GM19193 (cell line): ENCODE data around the gene CCDC71L.

Experiments used
- POLR2A ChIP-seq: IDR thresholded peaks from 4 replicates; pipeline ENCODE4 v1.6.1; 2011; ENCODE audit not compliant: insufficient read depth, insufficient read length; ENCODE audit errors: extremely low read depth

CCDC71L gene

DNA sequence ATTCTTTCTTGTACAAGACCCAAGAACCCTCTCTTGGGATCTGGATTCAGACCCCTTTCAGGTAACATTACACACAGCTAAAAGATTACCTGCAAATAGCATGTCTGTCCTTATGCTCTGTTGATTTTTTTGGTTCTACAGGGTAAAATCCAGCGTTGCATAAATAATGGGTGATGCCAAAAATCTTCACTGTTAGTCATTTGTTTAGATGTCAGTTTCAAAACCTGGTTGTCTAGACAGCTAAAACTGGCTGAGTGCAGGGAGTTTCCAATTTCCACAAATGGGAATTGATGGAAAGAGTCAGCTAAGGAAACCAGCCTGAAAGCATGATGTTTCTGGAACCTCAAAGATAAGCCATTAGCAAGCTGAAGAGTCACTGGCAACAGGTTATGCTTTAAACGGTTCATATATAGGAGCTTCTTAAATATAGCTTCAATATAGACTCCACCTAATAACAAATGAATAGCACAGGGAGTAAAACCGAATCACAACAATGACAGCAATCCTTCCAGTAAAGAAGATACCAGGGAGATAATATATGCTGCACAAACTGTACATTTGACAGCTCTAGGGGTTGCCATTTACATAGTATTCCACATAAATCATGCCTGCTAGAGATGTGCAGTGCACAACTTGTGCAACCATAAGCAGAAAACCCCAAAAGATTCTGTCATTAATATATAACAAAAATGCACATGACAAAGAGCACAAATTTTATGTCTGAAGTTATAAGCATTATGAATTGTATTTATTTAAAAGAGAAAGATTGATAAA is 20.4 kb downstream of the CCDC71L start:
- TF ChIP-seq POLR2A, result no peak

DNA sequence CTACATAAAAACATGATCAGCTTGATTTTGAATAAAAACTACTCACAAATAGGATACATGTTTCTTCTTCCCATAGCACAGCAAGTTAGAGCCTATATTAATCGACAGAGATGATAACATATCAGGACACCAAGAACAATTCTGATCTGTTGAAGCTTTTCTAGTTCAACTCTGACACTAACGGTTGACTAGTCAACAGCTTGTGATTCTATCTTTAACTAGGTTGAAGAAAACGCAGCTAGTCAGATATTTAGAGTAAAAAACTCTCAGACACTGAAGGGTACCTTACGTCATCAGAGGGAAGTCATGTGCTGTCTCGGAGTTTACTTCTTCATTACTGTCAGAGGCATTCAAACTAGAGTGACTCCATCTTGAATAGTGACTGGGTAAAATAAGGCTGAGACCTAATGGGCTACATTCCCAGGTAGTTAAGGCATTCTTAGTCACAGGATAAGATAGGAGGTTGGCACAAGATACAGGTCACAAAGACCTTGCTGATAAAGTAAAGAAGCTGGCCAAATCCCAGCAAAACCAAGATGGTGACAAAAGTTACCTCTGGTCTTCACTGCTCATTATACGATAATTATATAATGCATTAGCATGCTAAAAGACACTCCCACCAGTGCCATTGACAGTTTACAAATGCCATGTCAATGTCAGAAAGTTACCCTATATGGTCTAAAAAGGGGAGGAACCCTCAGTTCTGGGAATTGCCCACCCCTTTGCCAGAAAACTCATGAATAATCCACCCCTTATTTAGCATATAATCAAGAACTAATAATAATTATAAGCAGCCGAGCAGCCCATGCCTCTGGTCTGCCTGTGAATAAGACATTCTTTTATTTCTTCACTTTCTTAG is 21.3 kb downstream of the CCDC71L start:
- TF ChIP-seq POLR2A, result no peak

- TF ChIP-seq POLR2A, result no peak
Measured at GRCh38 chr7:106635411-106635810, 25.5 kb downstream of the CCDC71L start.

- TF ChIP-seq POLR2A, result no peak
Measured at GRCh38 chr7:106634958-106635357, 26.0 kb downstream of the CCDC71L start.

- no peak for TF ChIP-seq POLR2A
Measured at GRCh38 chr7:106630648-106631047, 30.3 kb downstream of the CCDC71L start.

DNA sequence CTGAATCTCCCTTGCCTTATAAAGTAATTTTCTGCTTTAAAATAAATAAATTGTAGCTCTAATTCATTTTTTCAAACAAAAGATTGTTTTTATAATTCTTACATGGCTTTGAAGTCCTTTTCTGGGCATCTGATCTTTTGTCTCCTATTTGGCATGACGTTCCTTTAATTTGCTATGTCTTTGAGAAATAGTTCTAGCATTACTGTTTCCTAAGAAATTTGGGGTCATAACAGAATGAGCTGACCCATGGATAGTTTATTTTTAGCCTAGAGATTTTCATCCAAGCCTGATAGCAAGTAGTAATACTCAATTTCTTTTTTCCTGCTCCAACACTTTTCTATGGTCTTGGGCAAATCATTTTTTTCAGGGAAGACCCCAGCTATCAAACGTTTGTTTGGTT is 31.4 kb downstream of the CCDC71L start:
- TF ChIP-seq POLR2A, result no peak

DNA sequence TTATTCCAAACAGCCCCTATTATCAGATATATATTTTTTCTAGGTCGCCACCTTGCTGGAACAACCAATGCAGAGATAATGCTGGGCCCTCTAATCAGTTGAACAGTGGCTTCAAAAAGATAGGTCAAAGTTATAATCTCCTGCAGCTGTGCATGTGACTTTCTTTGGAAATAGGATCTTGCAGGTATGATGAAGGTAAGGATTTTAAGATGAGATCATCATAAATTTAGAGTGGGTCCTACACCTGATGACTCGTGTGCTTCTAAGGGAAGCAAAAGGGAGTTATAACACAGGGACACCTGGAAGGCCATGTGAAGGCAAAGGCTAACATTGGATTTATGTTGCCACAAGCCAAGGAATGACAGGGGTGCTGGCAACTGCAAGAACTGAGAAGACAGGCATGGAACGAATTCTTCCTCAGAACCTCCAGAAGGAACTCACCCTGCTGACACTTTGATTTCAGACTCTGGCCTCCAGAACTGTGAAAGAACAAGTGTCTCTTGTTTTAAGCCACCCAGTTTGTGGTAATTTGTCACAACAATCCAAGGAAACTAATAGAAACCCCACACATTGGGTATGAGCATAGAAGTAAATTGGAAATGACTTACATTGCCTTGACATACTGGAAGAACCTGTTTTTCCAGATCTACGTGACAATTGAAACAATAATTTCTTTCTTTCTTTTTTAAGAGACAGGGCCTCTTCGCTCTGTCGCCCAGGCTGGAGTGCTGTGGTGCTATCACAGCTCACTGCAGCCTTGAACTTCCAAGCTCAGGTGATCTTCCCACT is 34.4 kb downstream of the CCDC71L start:
- TF ChIP-seq POLR2A, result no peak

GRCh38 chr7:106625678-106626301 is 35.2 kb downstream of the CCDC71L start:
- TF ChIP-seq POLR2A, result no peak

DNA sequence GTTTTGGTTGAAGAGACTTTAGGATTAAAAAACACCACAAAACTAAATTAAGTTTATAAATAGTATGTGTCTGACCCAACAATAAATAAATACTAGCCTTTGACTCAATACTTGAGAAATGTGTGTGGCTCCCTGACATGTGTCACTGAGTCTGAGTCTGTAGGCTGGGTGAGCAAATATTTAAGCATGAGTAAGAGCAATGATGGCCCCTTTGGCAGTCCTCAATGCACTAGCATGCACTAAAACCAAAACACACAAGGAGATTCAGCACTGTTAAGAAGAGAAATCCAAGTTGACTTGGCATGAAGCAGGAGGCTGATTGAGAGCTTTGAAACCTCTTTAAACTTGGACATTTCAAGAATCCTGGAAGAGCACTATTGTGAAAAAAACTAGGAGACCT is 37.1 kb downstream of the CCDC71L start:
- no peak for TF ChIP-seq POLR2A

DNA sequence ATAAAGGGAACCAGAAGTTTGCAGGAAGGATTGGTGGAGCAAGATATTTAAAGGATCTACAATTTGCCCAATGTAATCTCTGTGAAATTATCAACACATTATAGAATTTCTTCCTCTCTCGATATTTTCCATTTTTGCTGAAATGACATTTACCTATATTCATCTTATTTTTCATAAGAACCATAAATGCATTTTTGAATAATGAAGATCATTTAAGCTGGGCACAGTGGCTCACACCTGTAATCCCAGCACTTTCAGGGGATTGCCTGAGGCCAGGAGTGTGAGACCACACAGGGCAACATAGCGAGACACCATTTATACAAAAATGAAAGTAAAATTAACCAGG is 37.7 kb downstream of the CCDC71L start:
- no peak for TF ChIP-seq POLR2A

DNA sequence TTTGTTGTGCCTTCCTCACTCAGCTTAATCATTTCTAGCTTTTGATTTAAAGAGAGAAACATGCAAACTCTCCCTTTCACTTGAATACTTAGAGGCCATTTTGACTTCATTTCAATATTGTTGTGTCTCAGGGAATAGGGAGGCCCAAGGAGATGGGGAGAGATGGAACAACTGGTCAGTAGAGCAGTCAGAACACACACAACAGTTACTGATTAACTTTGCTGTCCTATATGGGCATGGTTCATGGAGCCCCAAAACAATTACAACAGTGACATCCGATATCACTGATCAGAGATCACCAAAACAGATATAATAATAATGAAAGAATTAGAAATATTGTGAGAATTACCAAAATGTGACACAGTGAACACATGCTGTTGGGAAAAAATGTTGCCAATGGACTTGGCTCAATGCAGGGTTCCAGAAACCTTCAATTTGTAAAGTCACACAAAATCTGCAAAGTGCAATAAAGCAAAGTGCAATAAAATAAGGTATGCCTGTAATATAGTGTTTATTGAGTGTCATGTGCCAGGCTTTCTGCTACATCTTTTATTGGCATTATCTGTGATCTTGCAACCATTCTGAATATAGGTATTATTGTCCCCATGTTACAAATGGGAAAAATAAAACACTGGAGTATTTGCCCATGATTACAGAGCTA is 38.2 kb downstream of the CCDC71L start:
- no peak for TF ChIP-seq POLR2A

DNA sequence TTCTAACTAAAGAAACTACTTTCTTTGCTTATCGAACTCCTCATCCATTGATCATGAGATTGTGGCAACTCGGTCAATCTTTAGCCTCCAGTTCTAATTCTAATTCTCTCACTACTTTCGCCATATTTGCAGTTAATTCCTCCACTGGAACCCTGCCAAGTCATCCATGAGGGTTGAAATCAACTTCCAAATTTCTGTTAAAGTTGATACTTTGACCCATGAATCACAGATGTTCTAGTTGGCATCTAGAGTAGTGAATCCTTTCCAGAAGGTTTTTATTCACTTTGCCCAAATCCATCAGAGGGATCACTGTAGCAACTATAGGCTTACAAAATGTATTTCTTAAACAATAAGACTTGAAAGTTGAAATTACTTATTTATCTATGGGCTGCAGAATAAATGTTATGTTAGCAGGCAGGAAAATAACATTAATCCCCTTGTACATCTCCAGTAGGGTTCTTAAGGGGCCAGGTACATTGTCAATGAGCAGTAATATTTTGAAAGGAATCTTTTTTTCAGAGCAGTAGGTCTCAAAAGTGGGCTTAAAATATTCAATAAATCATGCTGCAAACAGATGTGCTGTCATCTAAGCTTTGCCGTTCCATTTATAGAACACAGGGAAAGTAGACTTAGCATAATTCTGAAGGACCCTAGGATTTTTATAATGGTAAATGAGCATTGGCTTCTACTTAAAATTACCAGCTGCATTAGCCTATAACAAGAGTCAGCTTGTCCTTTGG is 39.4 kb downstream of the CCDC71L start:
- no peak for TF ChIP-seq POLR2A

- TF ChIP-seq POLR2A, result no peak
Measured at GRCh38 chr7:106620676-106621075, 40.3 kb downstream of the CCDC71L start.

DNA sequence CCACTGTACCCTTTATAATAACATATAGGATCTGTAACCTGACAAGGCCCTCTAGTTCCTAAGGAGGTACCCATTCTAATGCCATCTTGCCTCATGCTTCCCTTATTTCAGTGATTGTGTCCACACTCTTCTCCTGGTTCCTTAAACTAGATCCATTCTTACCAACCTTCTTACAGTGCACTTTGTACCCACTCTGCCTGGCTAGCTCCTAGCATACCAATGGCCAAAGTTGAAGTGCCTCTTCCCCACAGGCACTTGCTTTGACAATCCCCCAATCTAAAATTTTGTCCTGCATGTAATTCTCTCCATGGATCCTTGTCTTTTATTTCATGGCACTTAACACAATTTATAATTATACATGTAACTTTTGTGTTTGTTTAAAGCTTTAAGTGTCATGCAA is 40.9 kb downstream of the CCDC71L start:
- TF ChIP-seq POLR2A, result no peak
